MM.1S (cell line): Measurements from ENCODE around the gene TOMM6.

Experiments
- EZH2 ChIP-seq: fragments of 300-600 bp; sonication (generic); optimal IDR thresholded peaks from 2 replicates; pipeline ENCODE3; 2017; ENCODE audit warnings: low read depth, mild to moderate bottlenecking, antibody characterized with exemption, low read length, mixed read lengths
- TF ChIP-seq, protein P1 (sequence below): fragments of 300-600 bp; sonication (generic); IDR thresholded peaks from 2 replicates; pipeline ENCODE4 v1.5.1; 2016; ENCODE audit warnings: antibody characterized with exemption, low read length, mixed read lengths

DNA sequence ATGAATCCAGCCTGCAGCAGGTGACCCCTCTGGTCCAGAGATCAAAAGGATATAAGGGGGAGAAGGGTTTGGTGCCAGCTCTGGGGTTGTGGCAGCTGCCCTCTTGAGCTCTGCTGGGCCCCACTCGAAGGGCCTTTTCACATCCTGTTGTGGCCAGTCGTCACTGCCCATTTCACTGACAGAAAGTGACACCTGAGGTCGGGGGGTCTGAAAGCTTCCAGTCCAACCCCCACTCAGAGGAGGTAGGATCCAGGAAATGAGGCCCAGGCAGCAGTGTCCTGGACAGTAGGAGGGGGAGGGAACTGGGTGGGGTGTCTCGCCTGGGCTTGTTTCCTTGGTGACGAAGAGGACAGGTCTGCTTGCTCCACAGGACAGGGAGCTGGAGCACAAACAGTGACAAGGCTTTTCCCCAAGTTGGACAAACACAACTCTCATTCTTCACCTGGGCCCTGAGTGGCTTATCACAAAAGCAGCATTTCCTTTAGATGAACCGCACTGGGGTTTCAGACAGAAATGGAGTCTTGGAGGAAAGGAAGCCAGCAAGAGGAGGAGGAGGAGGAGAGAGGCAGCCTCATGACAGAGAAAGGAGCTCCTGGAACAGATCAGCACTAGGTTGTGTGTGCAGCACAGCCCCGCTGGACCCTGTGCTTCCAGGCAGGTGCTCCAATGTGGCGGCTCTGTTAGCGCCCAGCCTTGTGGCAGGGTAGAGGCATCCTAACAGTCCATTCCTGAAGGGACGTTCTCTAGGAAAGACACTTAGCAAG, 18.8 kb upstream of the TOMM6 start:
- TF ChIP-seq EZH2, result no peak
- TF ChIP-seq, protein P1, sequence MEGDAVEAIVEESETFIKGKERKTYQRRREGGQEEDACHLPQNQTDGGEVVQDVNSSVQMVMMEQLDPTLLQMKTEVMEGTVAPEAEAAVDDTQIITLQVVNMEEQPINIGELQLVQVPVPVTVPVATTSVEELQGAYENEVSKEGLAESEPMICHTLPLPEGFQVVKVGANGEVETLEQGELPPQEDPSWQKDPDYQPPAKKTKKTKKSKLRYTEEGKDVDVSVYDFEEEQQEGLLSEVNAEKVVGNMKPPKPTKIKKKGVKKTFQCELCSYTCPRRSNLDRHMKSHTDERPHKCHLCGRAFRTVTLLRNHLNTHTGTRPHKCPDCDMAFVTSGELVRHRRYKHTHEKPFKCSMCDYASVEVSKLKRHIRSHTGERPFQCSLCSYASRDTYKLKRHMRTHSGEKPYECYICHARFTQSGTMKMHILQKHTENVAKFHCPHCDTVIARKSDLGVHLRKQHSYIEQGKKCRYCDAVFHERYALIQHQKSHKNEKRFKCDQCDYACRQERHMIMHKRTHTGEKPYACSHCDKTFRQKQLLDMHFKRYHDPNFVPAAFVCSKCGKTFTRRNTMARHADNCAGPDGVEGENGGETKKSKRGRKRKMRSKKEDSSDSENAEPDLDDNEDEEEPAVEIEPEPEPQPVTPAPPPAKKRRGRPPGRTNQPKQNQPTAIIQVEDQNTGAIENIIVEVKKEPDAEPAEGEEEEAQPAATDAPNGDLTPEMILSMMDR, result no peak
